Nephron progenitor cell (in vitro differentiated cells): ENCODE measurements around the gene FEM1A.
"Not testable (repeated sequence)": the region's sequence is repeated elsewhere in the genome, so short reads cannot be mapped to it uniquely, and the experiment has no call there.

ENCODE experiments used
- DNase-seq: peaks from one replicate; pipeline ENCODE4 v3.0.0; 2021
- H3K27ac Mint-ChIP-seq: 2 replicates; pipeline ENCODE4 v1.8.0; 2021; ENCODE audit warnings: mild to moderate bottlenecking, moderate library complexity, mixed read lengths
- H3K27me3 Mint-ChIP-seq: 2 replicates; pipeline ENCODE4 v1.8.0; 2021; ENCODE audit warnings: mild to moderate bottlenecking, low read depth, mixed read lengths; ENCODE audit not compliant: poor library complexity
- H3K36me3 Mint-ChIP-seq: 2 replicates; pipeline ENCODE4 v1.8.0; 2021; ENCODE audit warnings: low read depth, mixed read lengths
- H3K4me1 Mint-ChIP-seq: 2 replicates; pipeline ENCODE4 v1.8.0; 2021; ENCODE audit warnings: mixed read lengths
- H3K4me3 Mint-ChIP-seq: 2 replicates; pipeline ENCODE4 v1.8.0; 2021; ENCODE audit warnings: mild to moderate bottlenecking, moderate library complexity, mixed read lengths
- H3K9me3 Mint-ChIP-seq: 2 replicates; pipeline ENCODE4 v1.8.0; 2021; ENCODE audit warnings: mild to moderate bottlenecking, moderate library complexity, mixed read lengths
- TF ChIP-seq, protein P1 (sequence below): fragments of 200-600 bp; sonication (generic); IDR thresholded peaks from 2 replicates; pipeline ENCODE4 v1.5.0; 2021; ENCODE audit warnings: antibody characterized with exemption

The FEM1A gene

DNA sequence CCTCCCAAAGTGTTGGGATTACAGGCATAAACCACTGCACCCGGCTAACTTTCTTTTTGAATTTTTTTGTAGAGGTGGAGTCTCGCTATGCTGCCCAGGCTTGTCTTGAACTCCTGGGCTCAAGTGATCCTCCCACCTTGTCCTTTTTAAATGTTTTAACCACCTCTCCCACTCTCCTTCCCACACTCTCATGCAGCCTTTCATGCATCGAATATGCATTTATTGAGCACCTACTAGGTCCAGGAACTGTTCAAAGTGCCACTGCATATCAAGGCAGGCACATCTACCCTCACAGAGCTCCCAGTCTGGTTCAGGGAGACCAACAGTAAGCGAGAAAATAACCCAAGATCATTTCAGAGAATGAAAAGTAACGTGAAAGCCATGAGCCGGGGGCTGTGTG is 38.8 kb downstream of the FEM1A start:
- Mint-ChIP-seq H3K4me3 (peak overlapping the region; percentile 75), H3K9me3 (peaks cover 10% of the 10 kb centered on the region), H3K4me1 (peaks cover 14% of the 10 kb centered on the region), H3K27me3 (peaks cover 54% of the 10 kb centered on the region), H3K27ac (peak overlapping the region; percentile 70), H3K36me3 (no peaks in the 10 kb centered on the region)
- TF ChIP-seq, protein P1, sequence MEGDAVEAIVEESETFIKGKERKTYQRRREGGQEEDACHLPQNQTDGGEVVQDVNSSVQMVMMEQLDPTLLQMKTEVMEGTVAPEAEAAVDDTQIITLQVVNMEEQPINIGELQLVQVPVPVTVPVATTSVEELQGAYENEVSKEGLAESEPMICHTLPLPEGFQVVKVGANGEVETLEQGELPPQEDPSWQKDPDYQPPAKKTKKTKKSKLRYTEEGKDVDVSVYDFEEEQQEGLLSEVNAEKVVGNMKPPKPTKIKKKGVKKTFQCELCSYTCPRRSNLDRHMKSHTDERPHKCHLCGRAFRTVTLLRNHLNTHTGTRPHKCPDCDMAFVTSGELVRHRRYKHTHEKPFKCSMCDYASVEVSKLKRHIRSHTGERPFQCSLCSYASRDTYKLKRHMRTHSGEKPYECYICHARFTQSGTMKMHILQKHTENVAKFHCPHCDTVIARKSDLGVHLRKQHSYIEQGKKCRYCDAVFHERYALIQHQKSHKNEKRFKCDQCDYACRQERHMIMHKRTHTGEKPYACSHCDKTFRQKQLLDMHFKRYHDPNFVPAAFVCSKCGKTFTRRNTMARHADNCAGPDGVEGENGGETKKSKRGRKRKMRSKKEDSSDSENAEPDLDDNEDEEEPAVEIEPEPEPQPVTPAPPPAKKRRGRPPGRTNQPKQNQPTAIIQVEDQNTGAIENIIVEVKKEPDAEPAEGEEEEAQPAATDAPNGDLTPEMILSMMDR = no peak
- no peak for DNase-seq

DNA sequence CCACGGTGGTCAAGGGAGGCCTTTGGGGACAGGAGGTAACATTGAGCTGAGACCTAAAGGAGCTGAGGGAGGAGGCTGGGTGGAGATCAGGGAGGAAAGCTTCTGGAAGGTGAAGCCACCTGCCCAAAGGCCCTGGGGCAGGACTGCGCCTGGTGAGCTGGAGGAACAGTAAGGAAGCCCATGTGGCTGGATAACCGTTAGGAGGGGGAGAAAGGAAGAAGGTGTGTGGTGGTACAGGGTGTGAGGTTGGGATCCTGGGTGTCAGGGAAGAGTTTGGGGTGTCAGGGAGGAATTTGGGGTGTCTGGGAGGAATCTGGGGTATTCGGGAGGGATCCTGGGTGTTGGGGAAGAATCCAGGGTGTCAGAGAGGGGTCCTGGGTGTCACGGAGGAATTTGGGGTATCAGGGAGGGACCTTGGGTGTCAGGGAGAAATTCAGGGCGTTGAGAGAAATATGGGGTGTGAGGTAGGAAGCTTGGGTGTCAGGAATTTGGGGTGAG is 39.3 kb downstream of the FEM1A start:
- no peak for DNase-seq
- Mint-ChIP-seq H3K27me3 (peaks cover 59% of the 10 kb centered on the region), H3K4me1 (peaks cover 14% of the 10 kb centered on the region), H3K27ac (peak overlapping the region; percentile 70), H3K4me3 (peak overlapping the region; percentile 75), H3K36me3 (no peaks in the 10 kb centered on the region), H3K9me3 (peaks cover 10% of the 10 kb centered on the region)
- TF ChIP-seq, protein P1 = no peak

DNA sequence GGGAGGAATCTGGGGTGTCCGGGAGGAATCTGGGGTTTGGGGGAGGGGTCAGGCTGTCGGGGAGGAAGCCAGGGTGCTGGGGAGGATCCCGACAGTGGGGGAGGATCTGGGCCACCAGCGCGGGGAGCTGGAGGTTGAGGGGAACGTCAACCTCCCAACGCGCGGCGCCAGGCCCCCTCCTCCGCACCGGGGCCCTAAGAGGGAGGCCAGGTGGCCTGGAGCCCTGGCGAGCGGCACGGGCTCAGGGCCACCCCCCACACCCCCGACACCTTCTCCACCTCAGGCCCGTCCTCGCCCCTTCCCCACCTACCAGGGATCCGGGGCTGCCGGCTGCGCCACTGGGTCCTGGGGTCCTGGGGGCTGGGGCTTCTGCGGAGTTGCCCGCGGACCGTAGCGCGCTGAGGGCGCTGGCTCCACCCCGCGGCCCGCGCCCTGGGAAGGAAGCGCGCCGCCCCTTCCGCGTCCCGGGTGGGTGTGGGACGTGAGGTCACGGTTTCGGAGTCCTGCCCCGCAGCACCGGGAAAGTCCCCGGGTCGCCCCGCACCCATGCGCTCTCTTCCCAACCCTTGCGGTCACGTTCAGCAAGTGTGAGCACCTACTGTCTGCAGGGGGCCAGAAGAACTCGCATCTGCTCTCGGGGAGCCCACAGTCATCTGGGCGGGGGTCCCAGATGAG is 39.9 kb downstream of the FEM1A start, which contains the start of gene TICAM1:
TSS of gene TICAM1 (minus strand) at position 409 of the 675 bp plus-strand sequence. CDS start 13,335 bp downstream, outside the sequence.
- DNase-seq = peak; percentile 40
- peak within 1 kb of the TSS; percentile 70 for H3K27ac Mint-ChIP-seq
- peaks cover 14% of the 10 kb centered on the region for H3K4me1 Mint-ChIP-seq
- peaks cover 60% of the 10 kb centered on the region for H3K27me3 Mint-ChIP-seq
- peaks cover 10% of the 10 kb centered on the region for H3K9me3 Mint-ChIP-seq
- peak within 1 kb of the TSS; percentile 75 for H3K4me3 Mint-ChIP-seq
- TF ChIP-seq, protein P1 = no peak
- H3K36me3 Mint-ChIP-seq = peaks cover 2% of the 10 kb centered on the region

DNA sequence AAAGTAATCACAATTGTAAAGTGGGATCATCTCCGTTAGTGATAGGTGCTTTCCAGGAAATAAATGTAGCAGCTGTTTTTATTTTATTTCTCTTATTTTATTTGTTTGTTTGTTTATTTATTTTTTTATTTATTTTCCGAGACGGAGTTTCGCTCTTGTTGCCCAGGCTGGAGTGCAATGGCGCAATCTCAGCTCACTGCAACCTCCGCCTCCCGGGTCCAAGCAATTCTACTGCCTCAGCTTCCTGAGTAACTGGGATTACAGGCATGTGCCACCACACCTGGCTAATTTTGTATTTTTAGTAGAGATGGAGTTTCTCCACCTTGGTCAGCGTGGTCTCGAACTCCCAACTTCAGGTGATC is 40.4 kb downstream of the FEM1A start:
- not testable (repeated sequence) for DNase-seq, H3K36me3 Mint-ChIP-seq, H3K27ac Mint-ChIP-seq
- peaks cover 10% of the 10 kb centered on the region for H3K9me3 Mint-ChIP-seq
- peak overlapping the region; percentile 64 for H3K4me3 Mint-ChIP-seq
- H3K27me3 Mint-ChIP-seq = peaks cover 60% of the 10 kb centered on the region
- H3K4me1 Mint-ChIP-seq = peaks cover 14% of the 10 kb centered on the region

DNA sequence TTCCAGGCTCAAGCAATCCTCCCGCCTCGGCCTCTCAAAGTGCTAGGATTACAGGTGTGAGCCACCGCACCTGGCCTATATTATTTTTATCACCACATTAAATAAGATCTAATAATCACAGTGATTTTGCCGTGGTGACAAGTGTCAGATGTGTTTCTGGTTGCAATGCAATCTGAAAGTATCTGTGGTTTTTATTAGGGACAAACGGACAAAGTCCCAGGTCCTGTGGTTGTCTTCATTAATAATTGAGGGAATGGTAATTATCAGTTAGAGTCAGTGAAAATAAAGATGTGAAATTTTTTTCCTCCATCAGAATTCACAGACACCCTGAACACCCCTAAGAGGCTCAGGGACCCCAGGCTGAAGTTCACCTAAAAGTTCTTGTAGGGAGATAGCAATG is 41.2 kb downstream of the FEM1A start:
- TF ChIP-seq, protein P1 = no peak
- peaks cover 11% of the 10 kb centered on the region for H3K36me3 Mint-ChIP-seq
- no peak for DNase-seq
- H3K27me3 Mint-ChIP-seq = peaks cover 58% of the 10 kb centered on the region
- H3K4me1 Mint-ChIP-seq = peaks cover 12% of the 10 kb centered on the region
- no peak overlapping the region for H3K27ac Mint-ChIP-seq
- peak overlapping the region; percentile 63 for H3K4me3 Mint-ChIP-seq
- H3K9me3 Mint-ChIP-seq = peaks cover 10% of the 10 kb centered on the region

DNA sequence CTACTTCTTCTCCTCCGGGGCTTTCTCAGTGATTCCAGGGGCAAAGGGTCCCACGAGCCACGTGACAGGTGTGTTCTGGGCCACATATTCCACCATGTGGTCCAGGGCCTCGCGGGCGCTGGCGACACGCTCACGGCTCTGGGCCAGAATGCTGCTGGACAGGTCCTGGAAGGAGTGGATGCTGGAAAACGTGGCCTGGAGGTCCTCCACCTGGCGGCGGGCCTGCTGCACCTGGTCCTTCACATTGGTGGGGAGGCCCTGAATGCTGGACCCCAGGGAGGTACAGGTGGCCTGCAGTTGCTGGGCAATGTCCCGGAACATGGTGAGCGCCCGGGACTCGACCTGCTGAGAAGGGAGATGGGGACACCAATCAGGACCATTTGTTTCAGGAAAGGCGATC is 47.7 kb downstream of the FEM1A start:
- Mint-ChIP-seq H3K27me3 (peaks cover 10% of the 10 kb centered on the region), H3K27ac (peak overlapping the region; percentile 36), H3K9me3 (no peaks in the 10 kb centered on the region), H3K4me1 (peaks cover 7% of the 10 kb centered on the region), H3K4me3 (no peak overlapping the region), H3K36me3 (peaks cover 69% of the 10 kb centered on the region)
- no peak for DNase-seq
- TF ChIP-seq, protein P1 = no peak
